H1 (cell line): ENCODE measurements around the gene TMCO2. TPM values are rescaled to one million over a fixed set of nuclear protein-coding genes. Genes with fewer than 3 reads are reported as not detected.

Source experiments
- ATF2 ChIP-seq: IDR thresholded peaks from 2 replicates; pipeline ENCODE4 v1.6.1; 2012; ENCODE audit warnings: low read length, inconsistent platforms
- ATF3 ChIP-seq: IDR thresholded peaks from 2 replicates; pipeline ENCODE4 v1.6.1; 2011; ENCODE audit warnings: low read depth, mild to moderate bottlenecking, low read length; ENCODE audit not compliant: insufficient read depth
- BCL11A ChIP-seq, 2 experiments: IDR thresholded peaks; one replicate each; pipeline ENCODE4 v1.6.1; 2011; ENCODE audit warnings: low read depth in 2 of 2, low read length in 2 of 2, mild to moderate bottlenecking in 2 of 2
- CBX5 ChIP-seq: fragments of 300-800, 300-1000 bp; sonication (generic); IDR thresholded peaks from 2 replicates; pipeline ENCODE4 v1.7.1; 2016; ENCODE audit warnings: antibody characterized with exemption, low read length, low read depth
- CHD2 ChIP-seq: IDR thresholded peaks from 2 replicates; pipeline ENCODE4 v1.6.1; 2012; ENCODE audit warnings: low read length, improper control_type of control experiment
- E2F6 ChIP-seq: IDR thresholded peaks from 2 replicates; pipeline ENCODE4 v1.6.1; 2012; ENCODE audit warnings: inconsistent platforms
- EGR1 ChIP-seq: IDR thresholded peaks from 2 replicates; pipeline ENCODE4 v1.6.1; 2011; ENCODE audit warnings: low read depth, low read length, borderline replicate concordance
- EZH2 ChIP-seq: fragments of 200-600 bp; sonication (generic); IDR thresholded peaks from 2 replicates; pipeline ENCODE4 v1.7.1; 2012; ENCODE audit warnings: low read depth, mild to moderate bottlenecking, moderate library complexity, low read length, inconsistent platforms; ENCODE audit not compliant: severe bottlenecking
- GTF2F1 ChIP-seq: IDR thresholded peaks from 2 replicates; pipeline ENCODE4 v1.6.1; 2012; ENCODE audit warnings: low read depth, low read length, improper control_type of control experiment, borderline replicate concordance
- MAFK ChIP-seq: IDR thresholded peaks from 2 replicates; pipeline ENCODE4 v1.6.1; 2012; ENCODE audit warnings: low read depth, mild to moderate bottlenecking, improper control_type of control experiment, low read length
- NRF1 ChIP-seq: IDR thresholded peaks from 2 replicates; pipeline ENCODE4 v1.6.1; 2011; ENCODE audit warnings: mild to moderate bottlenecking, low read depth, low read length, improper control_type of control experiment
- POU5F1 ChIP-seq: IDR thresholded peaks from 2 replicates; pipeline ENCODE4 v1.6.1; 2011; ENCODE audit warnings: low read depth, mild to moderate bottlenecking, low read length, moderate library complexity
- RAD21 ChIP-seq, 2 experiments: IDR thresholded peaks in 1 of 2; conservative IDR thresholded peaks in 1 of 2; 2 replicates each; pipeline ENCODE4 v1.6.1; 2011; ENCODE audit warnings: low read depth in 2 of 2, low read length in 2 of 2, improper control_type of control experiment in 1 of 2, inconsistent platforms in 1 of 2, mild to moderate bottlenecking in 1 of 2, moderate library complexity in 1 of 2
- RNF2 ChIP-seq: fragments of 200-900, 300-1000 bp; sonication (generic); IDR thresholded peaks from 2 replicates; pipeline ENCODE4 v1.7.1; 2016; ENCODE audit warnings: borderline replicate concordance, low read depth, mild to moderate bottlenecking, antibody characterized with exemption, low read length; ENCODE audit not compliant: poor library complexity, severe bottlenecking; ENCODE audit errors: missing control alignments
- RXRA ChIP-seq: IDR thresholded peaks from 2 replicates; pipeline ENCODE4 v1.6.1; 2011; ENCODE audit warnings: low read depth, mild to moderate bottlenecking, low read length, moderate library complexity; ENCODE audit not compliant: insufficient read depth
- SAP30 ChIP-seq: fragments of 300-600 bp; sonication (generic); IDR thresholded peaks from 2 replicates; pipeline ENCODE4 v1.7.1; 2012; ENCODE audit warnings: low read length, moderate library complexity, mild to moderate bottlenecking, inconsistent platforms; ENCODE audit not compliant: insufficient read depth, insufficient replicate concordance
- SIRT6 ChIP-seq: IDR thresholded peaks from one replicate; pipeline ENCODE4 v1.7.1; 2012; ENCODE audit warnings: low read length, inconsistent platforms
- SP2 ChIP-seq: IDR thresholded peaks from 2 replicates; pipeline ENCODE4 v1.6.1; 2012; ENCODE audit warnings: mild to moderate bottlenecking, low read length, inconsistent platforms
- SP4 ChIP-seq: IDR thresholded peaks from 2 replicates; pipeline ENCODE4 v1.6.1; 2012; ENCODE audit warnings: low read length, inconsistent platforms
- SUZ12 ChIP-seq: fragments of 200-600 bp; sonication (generic); IDR thresholded peaks from 2 replicates; pipeline ENCODE4 v1.6.1; 2012; ENCODE audit warnings: mild to moderate bottlenecking, inconsistent platforms, low read length, moderate library complexity, mixed read lengths
- polyA plus RNA-seq, 7 experiments: library from polyadenylated mRNA; depleted of rRNA in 3 of 7; stranded (reverse) in 5 of 7; unstranded in 2 of 7; fragments of >200 nt in 5 of 7; fragments of 200-250 nt in 2 of 7; gene quantifications; 1 replicate in 5 of 7; 2 replicates in 1 of 7; 4 replicates in 1 of 7; pipeline versions ENCODE4 v1.2.1 to v1.2.3, GENCODE V29; 2011 to 2013; ENCODE audit warnings: missing spikeins in 2 of 7, mixed read lengths in 2 of 7
- total RNA-seq: library from RNA; stranded (reverse); fragmentation: NEBNext Ultra II Directional; extraction: Animal tissue kit (Norgen Biotek cat#: 25700); gene quantifications from 2 replicates; pipeline ENCODE4 v1.2.1, GENCODE V29; 2021

Gene TMCO2
- total and polyA plus RNA-seq, 2 of the 8 experiments (the other 6 are each of a cell fraction or from before 2014, with no cell fraction given), result not detected

GRCh38 chr1:40257688-40258444 lies 10.1 kb downstream of the TMCO2 start, which contains the start of gene ZMPSTE24 (continued):
- TF ChIP-seq RAD21 (IDR thresholded peaks at IDR 0.05 in 1 of 2, conservative IDR thresholded peaks at IDR 0.05 in 1 of 2; ENCODE audit: low read depth in 2 of 2, low read length in 2 of 2), result peak in 1 of 2 experiments; percentile 0; a peak in 1 of 4 replicates
- TF ChIP-seq SUZ12, result no peak
- TF ChIP-seq EZH2, result no peak
- no peak for TF ChIP-seq ATF3
- TF ChIP-seq MAFK, result no peak
- no peak for TF ChIP-seq SAP30
- peak; percentile 90 for TF ChIP-seq SP4
- no peak for TF ChIP-seq NRF1
- no peak for TF ChIP-seq SIRT6
- TF ChIP-seq ATF2, result no peak; the same call in 1 of the 2 replicates
- no peak for TF ChIP-seq E2F6
- no peak for TF ChIP-seq GTF2F1
- no peak for TF ChIP-seq BCL11A (IDR thresholded peaks at IDR 0.05; ENCODE audit: low read depth in 2 of 2, low read length in 2 of 2)
- no peak for TF ChIP-seq SP2
- no peak for TF ChIP-seq RXRA
- no peak for TF ChIP-seq POU5F1
- TF ChIP-seq CBX5, result no peak
- TF ChIP-seq EGR1, result peak; percentile 32; the same call in 1 of the 2 replicates
- peak; percentile 56; the same call in 1 of the 2 replicates for TF ChIP-seq CHD2
- no peak for TF ChIP-seq RNF2
